ENCODE measurements around the gene XYLT1.

Gene XYLT1

GRCh38 chr16:17403859-17404545 lies 66.8 kb downstream of the XYLT1 start:
- DNase-seq (ENCODE audit: low read depth in 4 of 4, low spot score in 1 of 4), result no peak

DNA sequence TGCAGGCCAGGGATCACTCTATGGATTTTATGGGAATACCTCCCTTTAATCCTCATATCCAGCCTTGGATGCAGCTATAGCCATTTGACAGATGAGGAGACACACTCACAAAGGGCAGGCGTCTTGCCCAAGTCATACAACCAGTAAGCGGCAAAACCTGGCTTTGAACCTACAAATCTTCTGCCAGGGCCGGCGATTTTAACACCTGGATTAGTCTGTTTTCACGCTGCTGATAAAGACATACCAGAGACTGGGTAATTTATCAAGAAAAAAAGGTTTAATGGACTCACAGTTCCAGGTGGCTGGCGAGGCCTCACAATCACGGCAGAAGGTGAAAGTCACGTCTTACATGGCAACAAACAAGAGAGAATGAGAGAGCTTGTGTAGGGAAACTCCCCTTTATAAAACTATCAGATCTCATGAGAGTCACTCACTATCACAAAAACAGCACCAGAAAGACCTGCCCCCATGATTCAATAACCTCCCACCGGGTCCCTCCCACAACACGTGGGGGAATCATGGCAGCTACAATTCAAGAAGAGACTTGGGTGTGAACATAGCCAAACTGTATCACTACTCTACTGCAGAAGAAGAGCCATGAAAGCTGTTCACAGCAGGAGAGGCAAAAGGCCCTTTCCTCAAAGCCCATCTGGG lies 67.5 kb downstream of the XYLT1 start:
- DNase-seq (ENCODE audit: low read depth in 4 of 4, low spot score in 1 of 4), result no peak

DNA sequence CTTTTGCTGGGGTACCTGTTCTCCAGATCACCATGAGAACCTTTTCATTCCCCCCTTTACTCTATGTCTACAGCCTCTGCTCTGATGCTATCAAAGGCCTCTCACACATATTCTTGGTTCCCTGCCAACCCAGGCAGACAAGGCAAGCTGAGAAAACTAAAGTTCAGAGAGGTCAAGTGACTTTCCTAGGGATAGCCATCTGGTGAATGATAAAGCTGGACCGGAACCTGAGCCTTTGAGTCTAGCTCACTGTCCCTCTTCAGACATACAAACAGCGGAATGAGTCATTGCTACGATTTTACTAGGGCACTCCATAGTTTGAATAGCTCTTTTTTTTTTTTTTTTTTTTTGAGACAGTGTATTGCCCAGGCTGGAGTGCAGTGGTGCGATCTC lies 73.3 kb downstream of the XYLT1 start:
- no peak for DNase-seq (ENCODE audit: low read depth in 4 of 4, low spot score in 1 of 4)

- DNase-seq (ENCODE audit: low read depth in 4 of 4, low spot score in 1 of 4), result no peak
These were observed 73.8 kb downstream of the XYLT1 start for GRCh38 chr16:17396762-17397498.

GRCh38 chr16:17395849-17396480 lies 74.8 kb downstream of the XYLT1 start:
- no peak for DNase-seq (ENCODE audit: low read depth in 4 of 4, low spot score in 1 of 4)

DNA sequence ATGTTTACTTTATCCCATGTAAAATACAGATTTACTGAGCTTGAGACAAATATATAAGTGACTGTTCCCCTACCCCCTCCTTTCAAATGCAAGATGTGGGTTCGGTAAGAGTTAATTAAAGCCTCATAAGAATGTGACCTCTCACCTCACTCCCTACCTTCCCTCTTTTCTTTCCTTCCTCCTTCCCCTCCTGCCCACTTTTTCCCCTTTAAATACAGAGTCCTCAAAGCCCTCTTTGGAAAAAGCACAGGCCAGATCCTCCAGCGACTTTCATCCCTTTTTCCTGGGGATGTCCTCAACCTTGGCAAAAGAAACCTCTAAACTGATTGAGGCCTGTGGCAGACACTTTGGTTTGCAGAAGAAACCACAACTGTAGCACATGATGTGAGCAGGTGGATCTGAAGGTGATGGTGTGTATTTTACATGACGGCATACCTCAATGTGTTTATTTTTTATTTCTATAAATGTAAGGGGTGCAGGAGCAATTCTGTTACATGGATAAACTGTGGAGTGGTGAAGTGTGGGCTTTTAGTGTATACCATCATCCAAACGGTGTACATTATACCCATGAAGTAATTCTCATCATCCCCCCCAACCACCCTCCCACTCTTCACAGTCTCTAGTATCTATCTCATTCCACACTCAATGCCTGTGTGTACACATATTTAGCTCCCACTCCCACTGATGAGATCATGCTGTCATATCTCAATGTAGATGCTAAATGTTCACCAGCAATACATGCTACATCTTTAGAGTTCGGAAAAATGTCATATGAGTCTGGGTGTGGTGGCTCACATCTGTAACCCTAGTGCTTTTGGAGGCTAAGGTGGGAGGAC lies 77.7 kb downstream of the XYLT1 start:
- DNase-seq (ENCODE audit: low read depth in 4 of 4, low spot score in 1 of 4), result no peak

- DNase-seq (ENCODE audit: low read depth in 4 of 4, low spot score in 1 of 4), result no peak
These were observed 78.5 kb downstream of the XYLT1 start for GRCh38 chr16:17392127-17392856.

- DNase-seq (ENCODE audit: low read depth in 4 of 4, low spot score in 1 of 4), result no peak
These were observed 79.0 kb downstream of the XYLT1 start for GRCh38 chr16:17391715-17392114.

- no peak for DNase-seq (ENCODE audit: low read depth in 4 of 4, low spot score in 1 of 4)
These were observed 81.4 kb downstream of the XYLT1 start for GRCh38 chr16:17389384-17389783.

DNA sequence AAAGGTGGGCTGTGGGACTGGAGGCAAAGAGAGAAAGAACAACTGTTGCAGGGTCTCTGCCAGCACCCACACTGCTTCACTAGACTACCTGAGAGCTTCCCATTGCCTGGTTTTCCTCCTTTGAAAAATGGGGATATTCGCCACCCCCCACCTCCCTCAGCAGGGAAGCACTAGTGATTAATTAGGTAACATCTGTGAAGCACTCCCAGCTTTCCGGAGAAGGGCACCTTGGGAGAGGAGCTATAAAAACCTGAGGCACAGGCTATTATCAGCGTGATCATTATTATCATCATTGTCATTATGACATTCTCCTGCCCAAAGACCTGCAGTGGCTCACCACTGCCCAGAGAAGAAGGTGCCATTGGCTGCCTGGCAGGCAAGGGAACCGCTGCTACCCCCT lies 83.5 kb downstream of the XYLT1 start:
- DNase-seq (ENCODE audit: low read depth in 4 of 4, low spot score in 1 of 4), result no peak

DNA sequence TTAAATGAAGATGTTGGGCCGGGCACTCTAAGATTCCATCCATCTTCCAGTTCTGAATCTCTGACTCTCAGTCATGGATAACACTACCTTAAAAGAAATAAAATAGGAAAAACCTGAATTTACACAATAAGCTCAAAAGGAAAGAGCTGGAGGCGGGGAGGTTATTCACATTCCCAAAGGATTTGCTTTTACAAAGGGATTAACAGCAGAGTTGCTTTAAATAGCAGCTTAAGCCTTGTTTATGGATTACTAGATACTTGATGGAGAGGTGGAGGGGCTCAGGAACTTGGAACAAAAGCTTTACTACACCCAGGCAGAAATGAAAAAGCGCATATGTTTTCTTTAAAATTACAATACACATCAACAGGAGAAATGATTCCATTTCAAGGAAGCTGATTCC lies 84.5 kb downstream of the XYLT1 start:
- no peak for DNase-seq (ENCODE audit: low read depth in 4 of 4, low spot score in 1 of 4)

DNA sequence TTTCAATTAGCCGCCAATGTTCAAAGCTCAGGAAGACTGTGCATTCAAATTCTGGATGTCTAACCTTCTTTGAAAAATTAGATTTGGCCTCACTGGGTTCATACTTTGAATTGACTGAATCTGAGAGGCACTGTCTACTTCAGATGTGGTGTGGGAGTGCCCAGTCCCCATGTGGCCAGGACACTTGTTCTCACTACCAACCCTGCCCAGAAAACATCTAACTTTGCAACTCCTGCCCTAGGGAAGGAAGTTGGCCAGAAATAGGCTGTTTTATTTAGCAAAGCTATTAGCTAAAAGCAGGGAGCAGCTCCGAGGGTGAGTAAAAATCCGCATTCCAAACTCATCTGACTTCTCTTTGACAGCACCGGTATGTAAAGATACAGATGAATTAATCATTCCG lies 86.3 kb downstream of the XYLT1 start:
- no peak for DNase-seq (ENCODE audit: low read depth in 4 of 4, low spot score in 1 of 4)

- DNase-seq (ENCODE audit: low read depth in 4 of 4, low spot score in 1 of 4), result no peak
These were observed 87.6 kb downstream of the XYLT1 start for GRCh38 chr16:17382949-17383863.

DNA sequence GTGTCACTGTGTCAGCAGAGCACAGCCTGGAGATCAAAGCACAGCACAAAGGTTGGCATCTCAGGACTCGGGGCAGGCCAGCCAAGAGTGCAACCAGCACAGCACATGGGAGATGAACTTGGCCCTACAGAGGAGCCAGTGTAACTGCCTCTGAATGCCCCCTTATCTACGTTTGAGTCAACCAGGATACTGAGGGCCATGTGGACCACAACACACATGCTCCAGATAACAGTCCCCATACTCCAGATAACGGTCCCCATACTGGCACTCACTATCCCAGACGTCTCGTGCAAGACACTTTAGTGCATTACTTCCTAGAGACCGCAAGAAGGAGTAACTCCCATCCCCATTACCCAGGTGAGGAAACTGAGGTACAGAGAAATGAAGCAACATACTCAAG lies 88.2 kb downstream of the XYLT1 start:
- DNase-seq (ENCODE audit: low read depth in 4 of 4, low spot score in 1 of 4), result no peak

DNA sequence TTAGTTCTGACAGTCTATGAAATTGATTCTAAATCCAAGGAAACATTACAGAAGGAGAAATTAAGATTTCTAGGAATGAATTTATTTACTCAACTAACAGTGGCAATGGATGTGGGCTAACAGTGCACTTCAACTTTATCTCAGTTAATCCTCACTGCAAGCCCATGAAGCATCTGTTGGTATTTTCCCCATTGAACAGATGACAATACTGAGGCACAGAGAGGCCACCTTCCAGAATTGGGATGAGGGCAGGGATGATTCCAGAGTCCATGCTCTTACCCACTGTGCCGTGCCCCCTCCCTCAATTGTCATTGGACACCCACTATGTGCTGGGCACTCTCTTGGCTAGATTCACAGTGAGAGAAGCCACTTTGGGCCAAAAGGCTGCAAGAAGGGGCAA lies 89.0 kb downstream of the XYLT1 start:
- no peak for DNase-seq (ENCODE audit: low read depth in 4 of 4, low spot score in 1 of 4)

- DNase-seq (ENCODE audit: low read depth in 4 of 4, low spot score in 1 of 4), result no peak
These were observed 90.1 kb downstream of the XYLT1 start for GRCh38 chr16:17380613-17381012.

DNA sequence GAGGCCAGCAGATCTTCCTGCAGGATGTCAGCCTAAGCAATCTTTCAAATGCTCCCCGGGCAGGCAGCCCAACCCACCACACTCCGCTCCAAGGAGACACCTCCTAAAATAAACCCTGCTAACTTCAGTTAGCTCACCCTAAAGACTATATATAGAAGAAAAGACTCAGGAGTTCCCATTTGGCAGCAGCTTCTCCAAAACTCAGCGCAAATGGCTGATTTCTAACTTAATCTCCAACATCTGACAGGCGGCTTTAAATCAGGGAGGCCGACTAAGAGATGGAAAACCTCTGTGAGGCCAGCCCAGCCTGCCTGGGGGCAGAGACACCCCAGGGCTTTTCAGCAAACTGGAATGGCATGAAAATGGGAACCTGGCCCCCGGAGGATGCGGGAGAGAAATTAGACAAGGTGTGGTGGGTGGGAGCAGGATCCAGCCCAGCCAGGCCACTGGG lies 91.6 kb downstream of the XYLT1 start:
- no peak for DNase-seq (ENCODE audit: low read depth in 4 of 4, low spot score in 1 of 4)

DNA sequence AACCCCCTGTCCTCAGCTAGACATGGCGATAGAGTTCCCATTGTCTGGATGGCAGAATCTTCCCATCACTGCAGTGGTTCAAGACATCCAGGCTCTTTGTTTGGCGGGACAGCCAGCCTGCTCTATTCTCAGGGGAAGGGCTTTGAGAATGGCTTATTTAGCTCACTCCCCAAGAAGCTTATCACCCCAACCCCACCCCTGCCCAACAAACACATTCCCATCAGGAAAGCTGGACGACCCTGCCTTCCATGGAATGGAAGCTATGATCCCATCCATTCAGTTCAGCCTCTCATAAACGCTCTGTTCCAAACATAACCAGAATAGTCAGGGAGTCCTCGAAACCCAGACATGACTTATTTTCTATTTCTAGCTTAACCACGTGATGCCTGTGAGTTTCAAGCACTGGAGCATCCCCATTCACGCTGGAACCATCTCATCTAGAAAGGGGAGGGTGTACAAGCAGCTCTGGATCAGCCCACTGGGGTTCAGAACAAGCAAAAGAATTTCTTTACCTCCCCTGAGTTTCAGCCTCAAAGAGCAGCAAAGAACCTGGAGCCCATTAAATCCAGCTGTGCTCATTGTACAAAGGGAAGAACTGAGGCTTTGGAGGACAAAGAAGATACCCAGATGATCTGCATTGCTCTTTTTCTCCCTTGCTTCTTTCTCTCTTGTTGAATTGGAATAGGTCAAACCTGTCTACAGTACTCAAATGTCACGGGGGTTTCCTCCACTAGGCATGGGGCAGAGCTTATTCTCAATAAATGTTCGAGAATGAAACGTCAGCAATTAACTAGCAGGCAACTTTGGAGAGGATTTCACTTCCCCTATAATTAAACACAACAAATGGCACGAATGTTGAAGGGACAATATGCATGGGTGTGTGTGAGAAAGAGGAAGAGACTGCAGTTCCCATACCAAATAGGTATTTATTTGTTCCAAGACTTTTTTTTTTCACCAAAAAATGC lies 93.1 kb downstream of the XYLT1 start:
- no peak for DNase-seq (ENCODE audit: low read depth in 4 of 4, low spot score in 1 of 4)
